Measurements from ENCODE around the gene SEMA4C. TPM values are rescaled to one million over a fixed set of nuclear protein-coding genes. Genes with fewer than 3 reads are reported as not detected.
"Not testable (repeated sequence)": the region's sequence is repeated elsewhere in the genome, so short reads cannot be mapped to it uniquely, and the experiment has no call there.

The SEMA4C gene
- total RNA-seq, 1 experiment from 2014 or later, result 118 TPM

DNA sequence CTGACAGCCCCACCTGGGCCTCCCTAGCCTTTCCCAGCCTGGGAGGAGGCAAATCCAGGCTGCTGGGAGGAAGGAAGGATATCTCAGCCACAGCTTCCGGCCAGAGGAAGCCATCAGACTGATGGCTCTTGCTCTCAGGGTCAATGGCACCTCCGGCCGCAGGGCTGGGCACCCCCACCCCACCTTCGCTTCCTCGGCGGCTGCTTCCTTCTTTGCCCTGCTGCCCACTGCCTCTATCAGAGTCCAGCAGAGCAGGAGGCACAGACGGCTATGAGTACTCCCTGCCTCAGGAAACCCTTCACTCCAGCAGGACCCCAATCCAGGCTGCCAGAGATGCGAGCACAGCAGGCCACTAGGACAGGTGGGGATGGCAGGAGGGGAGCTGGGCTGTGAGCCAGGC, 3.3 kb downstream of the SEMA4C start:
- no peak for DNase-seq (ENCODE audit: low read depth)

DNA sequence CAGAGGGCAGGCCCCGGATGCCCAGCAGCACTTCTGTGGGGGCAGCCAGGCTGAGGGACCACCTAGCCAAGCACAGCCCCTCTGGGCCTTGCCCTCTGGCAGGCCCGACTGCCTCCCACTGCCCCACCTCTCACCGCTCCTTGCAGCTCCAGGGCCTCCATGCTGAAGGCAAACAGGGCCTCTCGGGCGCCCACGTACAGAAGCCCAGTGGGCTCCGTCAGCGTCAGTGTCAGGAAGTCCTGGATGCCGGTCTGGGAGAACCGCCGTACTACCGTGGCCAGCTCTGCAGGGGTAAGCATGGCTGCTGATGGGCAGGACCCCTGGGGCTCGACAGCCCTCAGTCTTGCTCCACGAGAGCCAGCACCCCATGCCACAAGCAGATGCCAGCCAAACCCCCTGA, 3.7 kb downstream of the SEMA4C start:
- DNase-seq (ENCODE audit: low read depth), result no peak

DNA sequence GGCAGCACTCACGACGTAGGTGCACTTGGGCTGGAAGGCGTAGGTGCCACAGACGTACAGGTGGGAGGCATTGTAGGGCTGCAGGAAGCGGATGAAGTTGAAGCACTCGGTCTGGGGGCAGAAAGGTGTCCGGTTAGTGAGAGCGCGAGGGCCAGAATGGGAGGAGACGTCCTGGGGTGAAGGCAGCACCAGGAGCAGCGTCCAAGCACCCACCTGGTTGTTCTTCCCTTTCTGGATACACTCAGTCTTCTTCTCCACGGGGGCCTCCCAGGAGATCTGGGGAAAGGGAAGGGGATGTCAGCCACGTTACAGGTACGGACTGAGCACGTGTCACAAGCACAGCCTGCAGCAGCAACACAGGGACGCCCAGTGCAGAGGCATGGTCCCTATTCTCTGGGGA, 4.2 kb downstream of the SEMA4C start:
- no peak for DNase-seq (ENCODE audit: low read depth)

DNA sequence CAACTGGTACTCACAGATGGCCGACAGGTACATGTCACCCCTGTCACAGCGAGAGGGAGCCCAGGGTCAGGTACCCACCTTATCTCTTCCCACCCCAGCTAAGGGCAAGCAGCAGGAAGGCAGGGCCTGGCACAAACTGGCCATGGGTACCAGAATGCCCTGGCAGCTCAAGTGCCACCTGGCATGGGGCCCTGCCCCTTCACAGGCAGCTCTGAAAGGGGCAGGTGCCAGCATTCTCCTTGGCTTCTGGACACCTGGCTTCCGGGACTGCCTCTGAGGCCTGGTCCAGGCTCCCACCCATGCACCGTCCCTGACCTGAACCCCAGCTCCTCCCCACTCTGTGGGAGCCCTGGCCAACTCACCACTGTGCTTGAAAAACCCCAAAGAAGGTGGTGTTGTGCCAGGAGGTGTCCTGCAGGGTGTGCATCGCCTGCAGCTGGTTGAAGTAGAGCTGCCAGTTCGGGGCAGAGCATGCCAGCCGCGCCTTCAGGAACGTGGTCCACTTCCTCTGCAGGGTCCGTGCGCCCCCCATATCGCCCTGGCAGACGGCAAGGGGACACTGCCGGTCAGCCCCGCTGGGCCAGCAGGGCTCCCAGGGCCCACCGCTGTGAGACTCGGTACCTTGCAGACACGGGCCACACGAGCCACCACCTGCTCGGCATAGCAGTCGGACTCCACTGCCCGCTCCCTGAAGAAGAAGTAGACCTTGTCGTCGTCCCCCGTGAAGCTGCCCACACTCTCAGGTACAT, 5.4 kb downstream of the SEMA4C start:
- DNase-seq (ENCODE audit: low read depth), result no peak

DNA sequence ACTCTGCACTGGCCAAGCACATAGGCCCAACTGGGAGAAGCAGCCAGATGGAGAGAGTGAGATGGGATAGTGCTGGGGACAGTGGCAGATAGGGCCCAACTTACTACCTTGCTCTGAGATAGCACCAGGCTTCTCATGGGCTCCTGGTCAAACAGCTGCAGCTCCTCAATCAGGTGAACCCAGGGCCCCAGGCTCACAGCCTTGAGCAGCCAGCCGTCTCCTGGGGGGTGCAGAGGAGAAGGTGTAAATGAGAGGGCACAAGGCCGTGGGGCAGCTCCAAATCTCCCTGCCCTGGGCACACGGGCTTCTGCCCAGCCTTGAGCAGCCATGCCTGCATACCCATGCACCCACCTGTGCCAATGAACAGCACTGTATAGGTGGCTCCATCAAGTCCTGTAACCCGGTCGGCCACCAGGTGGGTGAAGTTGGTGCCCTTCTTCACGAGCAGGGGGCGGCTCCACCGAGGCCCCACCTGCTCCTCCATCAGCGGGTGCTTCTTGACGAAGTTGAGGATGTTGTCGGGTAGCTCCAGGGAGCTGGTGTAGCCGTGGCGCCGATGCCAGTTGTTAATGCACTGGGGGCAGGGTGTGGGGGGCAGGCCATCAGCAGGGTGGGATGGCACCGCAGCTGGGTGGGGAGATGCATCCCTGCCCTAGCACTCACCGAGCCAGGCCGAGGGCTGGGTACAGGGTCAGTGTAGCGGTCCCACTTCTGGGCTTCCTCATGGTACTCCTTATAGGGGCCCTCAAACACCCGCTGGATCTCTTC, 6.1 kb downstream of the SEMA4C start:
- no peak for DNase-seq (ENCODE audit: low read depth)

DNA sequence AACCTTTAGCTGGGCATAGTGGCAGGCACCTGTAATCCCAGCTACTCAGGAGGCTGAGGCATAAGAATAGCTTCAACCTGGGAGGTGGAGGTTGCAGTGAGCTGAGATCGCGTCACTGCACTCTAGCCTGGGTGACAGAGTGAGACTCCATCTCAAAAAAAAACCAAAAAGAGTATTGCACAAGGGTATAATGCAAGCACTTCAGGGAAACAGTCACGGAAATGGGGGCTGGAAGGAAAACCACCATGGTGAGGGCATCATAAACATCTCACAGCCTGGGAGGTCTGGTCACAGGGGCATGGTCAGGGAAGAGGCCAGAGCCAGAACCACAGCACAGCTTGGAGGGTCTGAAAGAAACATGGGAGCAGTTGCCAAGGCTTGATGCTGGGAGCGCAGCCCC, 6.8 kb downstream of the SEMA4C start:
- DNase-seq (ENCODE audit: low read depth), result not testable (repeated sequence)

DNA sequence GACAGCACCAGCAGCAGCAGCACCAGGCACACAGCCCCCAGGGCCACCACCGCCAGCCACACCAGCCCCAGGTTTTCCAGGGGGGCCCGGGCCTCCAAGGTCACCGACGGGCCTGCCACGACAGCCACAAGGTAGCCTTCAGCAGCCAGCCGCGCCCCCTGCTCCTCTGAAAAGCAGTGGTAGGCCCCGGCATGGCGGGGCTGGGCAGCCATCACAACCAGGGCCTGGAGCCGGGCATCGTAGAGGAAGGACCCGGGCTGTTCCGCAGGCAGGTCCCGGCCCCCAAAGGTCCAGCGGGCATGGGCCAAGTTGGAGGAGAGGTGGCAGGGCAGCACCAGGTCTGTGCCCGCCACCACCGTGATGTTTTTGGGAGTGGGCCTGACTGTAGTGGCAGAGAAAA, 8.8 kb downstream of the SEMA4C start:
- DNase-seq (ENCODE audit: low read depth), result no peak

DNA sequence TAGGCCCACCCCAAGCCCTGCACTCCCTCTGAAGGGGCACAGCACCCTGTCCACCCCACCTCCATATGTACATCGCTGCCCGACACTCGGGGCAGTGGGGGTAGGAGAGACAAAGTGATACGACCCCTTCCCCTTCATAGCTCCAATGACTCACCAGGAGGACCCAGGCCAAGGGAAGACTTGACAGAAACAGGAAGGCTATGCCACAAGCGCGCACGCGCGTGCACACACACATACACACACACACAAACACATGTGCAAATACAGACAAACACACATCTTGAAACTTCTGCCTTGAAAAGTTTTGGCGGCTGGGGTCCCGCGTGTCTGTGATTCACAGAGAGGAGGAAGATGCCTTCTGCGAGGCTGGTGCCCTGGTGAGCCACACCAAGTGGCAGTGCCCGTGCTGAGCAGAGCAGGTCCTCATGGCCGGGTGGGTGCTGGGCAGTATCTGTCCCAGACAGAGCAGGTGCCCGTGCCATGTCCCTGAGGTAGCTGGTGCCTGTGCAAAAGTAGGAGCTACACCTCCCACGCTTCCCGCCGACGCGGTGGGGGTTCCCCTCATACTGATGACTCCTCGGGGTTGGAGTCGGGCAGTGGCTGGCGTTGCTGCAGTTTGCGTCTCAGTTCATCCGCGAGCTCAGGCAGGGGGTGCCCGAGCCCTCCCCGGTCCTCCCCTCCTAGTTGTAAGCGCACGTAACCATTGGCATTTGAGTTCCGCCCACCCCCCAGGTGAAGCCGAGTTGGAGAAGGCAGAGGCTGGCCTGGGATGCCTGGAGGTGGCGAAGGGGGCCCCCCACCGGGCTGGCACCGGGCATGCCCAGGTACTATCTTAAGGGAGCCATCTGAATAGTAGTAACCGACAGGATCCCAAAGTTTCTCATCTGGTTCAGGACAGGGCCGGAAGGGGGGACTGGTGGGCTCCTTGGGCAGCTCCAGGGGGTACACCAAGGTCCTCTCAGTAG, 9.5 kb downstream of the SEMA4C start:
- no peak for DNase-seq (ENCODE audit: low read depth)

DNA sequence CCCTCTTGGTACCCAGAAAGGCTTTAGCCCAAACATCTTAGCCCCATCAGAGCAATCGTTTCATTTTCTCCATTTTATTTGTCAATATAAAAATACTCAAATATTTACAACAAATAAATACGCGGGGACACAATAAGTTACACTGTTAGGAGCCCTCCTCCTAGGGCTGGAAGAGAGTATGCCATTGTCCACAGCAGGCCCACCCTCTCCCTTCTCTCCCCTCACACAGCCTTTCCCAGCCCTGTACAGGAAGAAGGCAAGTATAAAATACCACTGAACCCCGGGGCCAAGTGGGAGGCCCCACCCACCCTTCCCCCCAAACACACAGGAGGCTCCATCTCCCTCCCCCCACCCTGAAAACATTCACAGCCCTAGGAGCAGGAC, 10.2 kb downstream of the SEMA4C start:
- no peak for DNase-seq (ENCODE audit: low read depth)

DNA sequence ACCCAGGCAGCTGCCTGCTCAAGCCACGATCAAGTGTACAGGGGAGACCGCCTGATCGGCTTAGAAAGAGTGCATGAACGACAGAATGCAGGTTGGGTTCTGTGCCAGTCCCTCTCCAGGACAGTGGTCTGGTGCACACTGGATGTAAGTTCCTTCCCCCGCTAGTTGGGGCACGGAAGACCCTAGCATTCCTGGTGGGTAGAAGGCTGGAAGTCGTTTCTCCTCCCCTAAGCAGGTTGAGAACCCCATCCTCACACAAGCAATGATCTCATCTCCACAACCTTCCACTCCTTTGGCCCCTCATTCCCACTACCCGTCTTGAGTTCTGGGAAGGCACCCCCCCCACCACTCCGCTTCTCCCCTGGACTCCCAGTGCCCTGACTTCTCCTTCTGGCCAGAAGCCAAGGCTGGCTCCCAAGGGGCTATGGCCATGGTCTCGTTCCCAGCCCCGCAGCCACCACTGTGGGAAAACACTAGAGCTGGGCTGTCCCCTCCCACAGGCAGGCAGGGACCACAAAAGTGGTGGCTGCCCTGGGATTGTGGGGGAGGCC, 10.7 kb downstream of the SEMA4C start:
- no peak for DNase-seq (ENCODE audit: low read depth)

DNA sequence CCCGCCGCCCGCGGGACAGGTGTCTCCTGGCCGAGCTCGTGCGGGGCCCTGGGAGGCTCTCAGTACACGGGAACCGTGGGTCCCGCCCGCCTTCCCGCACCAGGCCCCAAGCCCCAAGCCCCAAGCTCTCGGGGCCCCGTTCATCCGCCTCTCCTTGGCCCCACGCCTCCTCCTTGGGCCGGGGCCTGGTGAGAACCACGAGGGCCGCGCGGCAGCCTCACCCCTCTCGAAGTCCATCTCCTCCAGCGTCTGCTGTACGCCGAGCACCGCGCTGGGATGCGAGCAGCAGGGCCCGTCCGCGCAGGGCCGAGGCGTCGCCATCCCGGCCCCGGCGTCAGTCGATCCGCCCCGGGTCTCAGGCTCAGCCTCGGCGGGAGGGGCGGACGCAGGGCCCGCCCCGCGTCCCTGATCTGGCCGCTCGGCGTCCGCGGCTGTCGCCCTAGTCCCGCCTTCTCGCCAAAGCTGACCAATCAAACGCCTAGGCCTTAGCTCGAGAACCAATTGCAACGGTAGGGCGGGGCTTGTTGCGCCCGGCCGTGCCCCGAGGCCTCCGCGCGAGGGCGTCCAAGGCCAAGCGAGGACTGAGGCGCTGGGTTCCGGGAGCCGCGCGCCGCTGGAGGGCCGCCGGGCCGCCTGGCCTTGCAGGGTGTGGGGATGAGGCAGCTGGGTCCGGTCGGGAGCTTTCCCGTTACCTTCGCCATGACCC, 12.1 kb downstream of the SEMA4C start, which contains the start of gene ANKRD39:
Gene ANKRD39 (minus strand): TSS at position 350 of the 706 bp plus-strand sequence. CDS start 29 bp downstream, at position 321.
- DNase-seq (ENCODE audit: low read depth), result peak; percentile 97

DNA sequence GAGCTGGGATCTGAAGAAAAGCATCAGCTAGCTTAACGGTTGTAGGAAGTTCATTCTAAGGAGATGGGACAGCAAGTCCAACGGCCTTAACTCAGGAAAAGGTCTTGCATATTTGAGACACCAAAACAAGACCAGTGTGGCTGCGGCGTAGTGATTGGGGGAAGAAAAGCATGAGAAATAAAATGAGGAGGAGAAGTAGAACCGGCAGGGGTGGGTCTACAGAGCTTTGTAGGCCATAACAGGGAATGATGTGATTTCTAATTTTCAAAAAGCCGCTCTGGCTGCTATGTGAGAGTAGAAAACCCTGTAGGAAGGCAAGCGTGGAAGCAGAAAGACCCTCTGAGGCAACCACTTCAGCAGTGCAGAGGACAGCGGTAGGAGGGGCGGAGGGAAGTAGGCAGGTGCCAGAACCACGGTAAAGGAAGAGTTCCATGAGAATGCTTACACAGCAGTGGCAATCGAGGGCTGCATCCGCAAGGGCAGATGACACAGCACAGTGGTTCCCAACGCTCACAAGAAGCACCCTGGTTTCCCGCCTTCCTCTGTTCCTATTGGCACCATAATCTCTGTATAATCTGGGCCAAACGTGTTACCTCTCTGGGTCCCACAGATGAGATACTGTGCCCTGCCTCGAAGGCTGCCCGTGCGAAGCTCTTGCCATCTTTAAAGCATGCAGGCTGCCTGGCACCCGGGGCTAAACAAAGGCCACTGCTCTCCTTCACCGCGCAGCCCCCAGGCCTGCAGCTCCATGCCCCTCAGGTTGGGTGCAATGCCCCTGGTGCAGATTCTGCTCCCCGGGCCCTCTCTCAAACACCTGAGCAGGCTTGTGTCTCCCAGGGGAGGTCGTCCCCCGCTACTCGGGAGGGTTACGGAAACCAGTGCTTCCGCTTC, 12.9 kb downstream of the SEMA4C start:
- DNase-seq (ENCODE audit: low read depth), result no peak

DNA sequence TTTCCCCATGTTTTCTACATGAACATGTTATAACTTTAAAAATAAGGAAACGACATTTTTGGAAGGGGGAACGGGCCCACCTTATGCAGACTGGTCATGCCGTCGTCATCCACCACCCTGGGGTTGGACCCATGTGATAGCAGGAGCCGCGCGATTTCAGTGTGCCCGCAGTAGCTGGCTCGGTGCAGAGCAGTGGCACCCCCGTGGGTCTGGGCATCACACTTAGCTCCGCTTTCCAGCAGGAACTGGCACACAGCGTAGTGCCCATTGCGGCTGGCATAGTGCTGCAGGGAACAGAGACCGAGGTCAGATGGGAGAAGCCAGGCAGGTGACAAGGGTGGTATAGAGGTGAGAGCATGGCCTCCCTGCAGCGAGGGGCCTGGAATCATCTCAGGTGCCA, 16.6 kb downstream of the SEMA4C start:
- DNase-seq (ENCODE audit: low read depth), result no peak

DNA sequence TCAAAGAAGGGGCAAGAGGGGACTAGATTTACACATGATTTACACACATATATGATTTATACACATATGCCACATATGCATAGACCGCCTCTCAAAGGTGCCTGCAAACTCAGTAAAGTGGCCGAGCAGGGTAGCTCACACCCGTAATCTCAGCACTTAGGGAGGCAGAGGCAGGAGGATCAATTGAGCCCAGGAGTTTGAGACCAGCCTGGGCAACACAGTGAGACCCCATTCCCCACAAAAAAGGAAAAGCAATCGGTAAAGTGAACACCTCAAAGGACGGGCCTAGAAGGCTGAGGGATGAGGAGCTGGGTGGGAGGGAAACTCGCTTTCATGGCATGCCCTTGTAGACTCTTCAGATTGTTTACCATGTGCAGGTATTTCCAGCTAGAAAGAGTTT, 17.2 kb downstream of the SEMA4C start:
- no peak for DNase-seq (ENCODE audit: low read depth)

DNA sequence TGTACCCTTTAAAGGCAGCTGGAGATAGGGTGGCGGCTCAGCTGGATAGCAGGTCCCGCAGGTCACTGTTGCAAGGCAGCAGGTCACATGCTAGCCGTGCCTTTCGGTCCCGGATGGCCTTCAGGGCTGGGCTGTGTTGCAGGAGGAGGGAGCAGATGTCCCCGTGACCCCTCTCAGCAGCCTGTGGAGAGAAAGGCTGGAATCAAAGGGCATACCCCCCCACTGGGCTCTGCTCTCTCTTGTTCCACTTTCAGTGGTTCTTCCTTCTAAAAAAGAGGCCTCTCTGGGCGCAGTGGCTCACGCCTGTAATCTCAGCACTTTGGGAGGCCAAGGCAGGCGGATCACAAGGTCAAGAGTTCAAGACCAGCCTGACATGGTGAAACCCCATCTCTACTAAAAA, 21.6 kb downstream of the SEMA4C start:
- DNase-seq (ENCODE audit: low read depth), result no peak

DNA sequence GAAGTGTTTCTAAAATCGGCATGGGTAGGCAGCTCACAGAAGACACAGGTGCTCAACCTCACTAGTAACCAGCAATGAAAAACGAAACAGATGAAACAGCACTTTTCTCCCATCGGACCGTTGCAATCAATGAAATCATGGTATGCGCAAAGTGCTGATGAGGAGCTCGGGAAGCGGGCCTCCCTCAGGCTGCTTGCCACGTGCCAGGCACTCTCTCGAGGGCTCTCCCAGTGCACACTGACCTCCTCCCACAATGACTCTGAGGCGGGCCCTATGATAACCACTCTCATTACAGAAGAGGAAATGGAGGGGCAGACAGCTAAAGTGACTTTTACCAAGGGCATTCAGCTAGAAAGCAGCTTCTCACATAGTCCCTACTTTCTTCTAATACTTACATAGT, 22.3 kb downstream of the SEMA4C start:
- no peak for DNase-seq (ENCODE audit: low read depth)

DNA sequence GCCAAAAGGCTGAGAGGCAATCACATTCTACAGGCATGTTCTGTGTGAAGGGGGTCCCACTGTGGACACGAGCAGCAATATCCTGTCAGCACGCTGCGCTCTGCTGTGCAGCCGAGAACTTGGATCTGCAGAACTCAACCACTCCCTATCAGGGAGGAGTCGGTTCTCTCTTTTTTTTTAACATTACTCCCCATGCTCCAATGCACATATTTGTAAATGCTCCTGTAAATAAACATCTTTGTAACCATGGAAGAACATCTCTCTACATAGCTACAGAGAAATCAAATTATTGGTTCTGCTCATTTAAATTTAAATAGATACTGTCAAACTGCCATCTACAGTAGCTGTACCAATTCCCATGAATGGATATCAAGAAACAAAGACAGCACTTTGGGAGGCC, 23.1 kb downstream of the SEMA4C start:
- DNase-seq (ENCODE audit: low read depth), result no peak

DNA sequence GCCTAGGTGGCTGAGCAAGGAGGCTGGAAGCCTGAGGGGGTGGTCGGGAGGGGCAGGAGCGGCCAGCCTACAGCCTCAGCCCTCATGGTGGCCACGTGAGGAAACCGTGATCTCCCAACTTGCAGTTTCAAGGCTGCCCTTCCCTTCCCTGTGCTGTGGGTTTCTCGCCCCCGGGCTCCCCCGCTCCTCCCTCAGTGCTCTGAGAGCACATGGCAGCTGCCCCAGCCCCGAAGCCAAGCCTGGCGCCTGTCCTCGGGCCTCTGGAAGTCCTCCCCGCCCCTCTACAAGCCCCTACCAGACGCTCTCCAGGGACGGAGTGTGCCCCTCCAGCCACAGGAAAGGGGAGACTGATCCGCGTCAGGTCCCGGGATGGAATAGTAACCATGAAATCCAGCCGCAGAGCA, 25.5 kb downstream of the SEMA4C start:
- no peak for DNase-seq (ENCODE audit: low read depth)

DNA sequence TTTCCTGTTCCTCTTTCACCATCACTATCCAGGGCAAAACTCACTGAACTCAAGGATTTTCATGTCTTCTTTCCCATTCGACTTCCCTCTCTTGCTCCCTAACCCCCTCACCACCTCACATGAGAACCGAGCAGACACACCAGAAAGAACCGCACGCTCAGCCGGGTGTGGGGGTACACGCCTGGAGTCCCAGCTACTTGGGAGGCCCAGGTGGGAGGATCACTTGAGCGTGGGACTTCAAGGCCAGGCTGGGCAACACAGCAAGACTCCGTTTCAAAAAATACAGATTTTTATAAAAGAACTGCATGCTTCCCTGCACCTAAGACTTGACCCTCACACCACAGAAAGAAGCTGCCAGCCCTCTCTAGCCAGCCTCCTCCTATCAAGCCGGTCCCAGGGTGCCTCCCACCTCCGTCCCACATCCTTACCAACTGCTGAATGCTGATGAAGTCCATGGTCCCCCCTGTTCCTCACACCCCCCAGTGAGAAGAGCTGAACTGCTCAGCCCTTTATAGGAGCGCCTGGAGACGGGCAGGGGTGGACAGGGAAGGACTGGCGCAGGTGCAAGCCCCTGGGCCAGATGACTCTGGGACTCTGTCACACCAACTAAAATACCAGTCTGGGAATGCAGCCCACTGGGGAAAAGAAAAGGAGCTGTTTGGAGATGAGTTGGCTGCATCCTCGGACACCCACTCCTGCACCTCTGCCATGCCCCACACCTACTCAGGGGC, 26.2 kb downstream of the SEMA4C start, which contains the start of gene ANKRD23:
Gene ANKRD23 (minus strand): TSS at position 484 of the 731 bp plus-strand sequence. CDS start 29 bp downstream, at position 455.
- no peak for DNase-seq (ENCODE audit: low read depth)

Measured in LHCN-M2 (cell line).